ENCODE data around the gene SHB.

GRCh38 chr9:37911271-37911681 lies 157.8 kb downstream of the SHB start:
- TF ChIP-seq CTCF (IDR thresholded peaks at IDR 0.05) (no peak), POLR2A (IDR thresholded peaks at IDR 0.05) (no peak), POLR2AphosphoS5 (IDR thresholded peaks at IDR 0.05) (no peak)

All from prostate gland (tissue), 2 donors.